ENCODE data around the gene CTNNA1. TPM values are rescaled to one million over a fixed set of nuclear protein-coding genes. Genes with fewer than 3 reads are reported as not detected.

Gene CTNNA1
- total RNA-seq, 1 experiment from 2014 or later, result 734 TPM

- Mint-ChIP-seq H3K4me1 (ENCODE audit: low read depth, unreplicated experiment) (no peaks in the 10 kb centered on the region), H3K4me3 (ENCODE audit: low read depth, unreplicated experiment) (no peak overlapping the region), H3K9me3 (ENCODE audit: low read depth, unreplicated experiment) (no peaks in the 10 kb centered on the region), H3K36me3 (ENCODE audit: insufficient read depth, unreplicated experiment) (peaks cover 33% of the 10 kb centered on the region), H3K27ac (ENCODE audit: unreplicated experiment) (peak overlapping the region; percentile 14), H3K27me3 (ENCODE audit: unreplicated experiment) (no peaks in the 10 kb centered on the region)
- no peak for DNase-seq
- intact Hi-C loops (cut with micrococcal nuclease; ENCODE audit: unreplicated experiment), result no loop called here
- TF ChIP-seq, protein P1, sequence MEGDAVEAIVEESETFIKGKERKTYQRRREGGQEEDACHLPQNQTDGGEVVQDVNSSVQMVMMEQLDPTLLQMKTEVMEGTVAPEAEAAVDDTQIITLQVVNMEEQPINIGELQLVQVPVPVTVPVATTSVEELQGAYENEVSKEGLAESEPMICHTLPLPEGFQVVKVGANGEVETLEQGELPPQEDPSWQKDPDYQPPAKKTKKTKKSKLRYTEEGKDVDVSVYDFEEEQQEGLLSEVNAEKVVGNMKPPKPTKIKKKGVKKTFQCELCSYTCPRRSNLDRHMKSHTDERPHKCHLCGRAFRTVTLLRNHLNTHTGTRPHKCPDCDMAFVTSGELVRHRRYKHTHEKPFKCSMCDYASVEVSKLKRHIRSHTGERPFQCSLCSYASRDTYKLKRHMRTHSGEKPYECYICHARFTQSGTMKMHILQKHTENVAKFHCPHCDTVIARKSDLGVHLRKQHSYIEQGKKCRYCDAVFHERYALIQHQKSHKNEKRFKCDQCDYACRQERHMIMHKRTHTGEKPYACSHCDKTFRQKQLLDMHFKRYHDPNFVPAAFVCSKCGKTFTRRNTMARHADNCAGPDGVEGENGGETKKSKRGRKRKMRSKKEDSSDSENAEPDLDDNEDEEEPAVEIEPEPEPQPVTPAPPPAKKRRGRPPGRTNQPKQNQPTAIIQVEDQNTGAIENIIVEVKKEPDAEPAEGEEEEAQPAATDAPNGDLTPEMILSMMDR (IDR thresholded peaks at IDR 0.05; ENCODE audit: unreplicated experiment), result no peak
- CTCF ChIA-PET, result no interaction called here
- no TSS peak for BruUV-seq (replicated peaks)
Measured at GRCh38 chr5:138943599-138944173, 190.5 kb downstream of the CTNNA1 start.

- H3K4me3 Mint-ChIP-seq (ENCODE audit: low read depth, unreplicated experiment), result no peak overlapping the region
- intact Hi-C loops (cut with micrococcal nuclease; ENCODE audit: unreplicated experiment), result no loop called here
- CTCF ChIA-PET, result no interaction called here
- BruUV-seq (replicated peaks), result no TSS peak
- no peak for DNase-seq
- H3K9me3 Mint-ChIP-seq (ENCODE audit: low read depth, unreplicated experiment), result no peaks in the 10 kb centered on the region
- peaks cover 37% of the 10 kb centered on the region for H3K36me3 Mint-ChIP-seq (ENCODE audit: insufficient read depth, unreplicated experiment)
- no peaks in the 10 kb centered on the region for H3K27me3 Mint-ChIP-seq (ENCODE audit: unreplicated experiment)
- TF ChIP-seq, protein P1 (IDR thresholded peaks at IDR 0.05; ENCODE audit: unreplicated experiment), result no peak
- H3K27ac Mint-ChIP-seq (ENCODE audit: unreplicated experiment), result no peak overlapping the region
- H3K4me1 Mint-ChIP-seq (ENCODE audit: low read depth, unreplicated experiment), result no peaks in the 10 kb centered on the region
Measured at GRCh38 chr5:138944527-138945322, 191.5 kb downstream of the CTNNA1 start.

- DNase-seq, result no peak
- TF ChIP-seq, protein P1 (IDR thresholded peaks at IDR 0.05; ENCODE audit: unreplicated experiment), result no peak
- CTCF ChIA-PET, result no interaction called here
- Mint-ChIP-seq H3K36me3 (ENCODE audit: insufficient read depth, unreplicated experiment) (peaks cover 37% of the 10 kb centered on the region), H3K27me3 (ENCODE audit: unreplicated experiment) (no peaks in the 10 kb centered on the region), H3K4me1 (ENCODE audit: low read depth, unreplicated experiment) (no peaks in the 10 kb centered on the region), H3K9me3 (ENCODE audit: low read depth, unreplicated experiment) (no peaks in the 10 kb centered on the region), H3K4me3 (ENCODE audit: low read depth, unreplicated experiment) (no peak overlapping the region), H3K27ac (ENCODE audit: unreplicated experiment) (no peak overlapping the region)
- intact Hi-C loops (cut with micrococcal nuclease; ENCODE audit: unreplicated experiment), result no loop called here
- BruUV-seq (replicated peaks), result no TSS peak
Measured at GRCh38 chr5:138945421-138946240, 192.4 kb downstream of the CTNNA1 start.

DNA sequence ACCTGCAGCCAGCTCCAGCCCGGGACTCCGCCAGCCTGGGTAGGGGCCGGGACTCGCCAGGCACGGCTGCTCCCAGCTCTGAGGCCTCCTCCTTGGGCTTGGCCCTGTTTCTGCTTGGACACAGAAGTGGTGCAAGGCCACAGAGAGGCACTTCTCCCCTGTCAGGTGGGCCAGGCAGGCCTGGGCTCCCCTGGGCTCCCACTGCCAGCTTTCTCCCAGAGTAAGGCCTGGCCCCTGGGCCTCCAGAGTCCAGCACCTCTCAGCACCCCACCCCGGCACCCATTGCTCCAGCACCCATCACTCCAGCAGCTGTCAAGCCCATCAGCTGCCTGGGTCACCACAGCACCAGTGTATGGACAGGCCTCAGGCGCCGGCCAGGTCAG is 193.0 kb downstream of the CTNNA1 start:
- Mint-ChIP-seq H3K4me3 (ENCODE audit: low read depth, unreplicated experiment) (no peak overlapping the region), H3K27me3 (ENCODE audit: unreplicated experiment) (no peaks in the 10 kb centered on the region), H3K4me1 (ENCODE audit: low read depth, unreplicated experiment) (no peaks in the 10 kb centered on the region), H3K27ac (ENCODE audit: unreplicated experiment) (no peak overlapping the region), H3K36me3 (ENCODE audit: insufficient read depth, unreplicated experiment) (peaks cover 38% of the 10 kb centered on the region), H3K9me3 (ENCODE audit: low read depth, unreplicated experiment) (no peaks in the 10 kb centered on the region)
- no TSS peak for BruUV-seq (replicated peaks)
- TF ChIP-seq, protein P1 (IDR thresholded peaks at IDR 0.05; ENCODE audit: unreplicated experiment), result no peak
- CTCF ChIA-PET, result no interaction called here
- intact Hi-C loops (cut with micrococcal nuclease; ENCODE audit: unreplicated experiment), result no loop called here
- DNase-seq, result no peak

Data from Calu3 (cell line).